Activated naive CD4-positive, alpha-beta T cell treated with anti-CD3 and anti-CD28 coated beads for 36 hours (primary cell): ENCODE data around the gene DMGDH. TPM values are rescaled to one million over a fixed set of nuclear protein-coding genes. Genes with fewer than 3 reads are reported as not detected.

ENCODE experiments used
- CTCF ChIA-PET: fragments of 350-600 bp; sonication (Branson Sonifier 250); formaldehyde crosslinking; loops from one replicate; lab custom pipeline; 2021; ENCODE audit warnings: antibody characterized with exemption; lab: Charles Lee
- DNase-seq: peaks from one replicate; pipeline ENCODE4 v3.0.0-alpha.2; 2020
- H3K27ac Mint-ChIP-seq: one replicate; pipeline ENCODE4 v1.8.0; 2021; ENCODE audit warnings: mild to moderate bottlenecking, mixed read lengths
- H3K27me3 Mint-ChIP-seq: one replicate; pipeline ENCODE4 v1.8.0; 2021; ENCODE audit warnings: low read depth, mixed read lengths
- H3K36me3 Mint-ChIP-seq: one replicate; pipeline ENCODE4 v1.8.0; 2021; ENCODE audit warnings: low read depth, mixed read lengths
- H3K4me1 Mint-ChIP-seq: one replicate; pipeline ENCODE4 v1.8.0; 2021; ENCODE audit warnings: low read depth, mixed read lengths
- H3K4me3 Mint-ChIP-seq: one replicate; pipeline ENCODE4 v1.8.0; 2021; ENCODE audit warnings: mild to moderate bottlenecking, moderate library complexity, mixed read lengths
- H3K9me3 Mint-ChIP-seq: one replicate; pipeline ENCODE4 v1.8.0; 2021; ENCODE audit warnings: mixed read lengths
- intact Hi-C: fragments of 100-400 bp; cut with micrococcal nuclease; formaldehyde crosslinking; loops from one replicate; pipeline ENCODE4 v1.15.1; 2023
- total RNA-seq, 2 experiments: library from RNA; stranded (reverse); gene quantifications; one replicate each; pipeline ENCODE4 v1.2.3, GENCODE V29; 2021

The DMGDH gene
- total RNA-seq, 2 experiments from 2014 or later = 0.93 to 1.1 TPM

DNA sequence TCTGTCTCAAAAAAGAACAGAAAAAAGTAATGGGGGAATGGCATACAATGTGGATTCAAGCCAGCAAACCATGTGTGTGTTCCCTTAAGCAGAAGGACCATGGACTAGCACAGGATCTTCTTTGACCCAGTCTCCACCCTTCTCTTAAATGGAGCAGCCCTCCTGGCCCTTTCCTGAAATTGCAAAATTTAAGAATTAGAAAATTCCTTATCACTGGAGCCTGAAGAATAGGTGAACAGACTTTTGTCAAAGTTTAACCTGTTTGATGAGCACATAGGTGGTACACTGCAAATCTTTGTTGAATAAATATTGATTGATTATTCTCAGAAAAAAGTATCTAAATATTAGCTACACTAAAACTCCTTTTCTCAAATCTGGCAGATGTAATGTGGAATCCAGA lies 12.6 kb downstream of the DMGDH start:
- no peak for DNase-seq
- intact Hi-C loops = no loop called here
- Mint-ChIP-seq H3K36me3 (no peaks in the 10 kb centered on the region), H3K27ac (no peak overlapping the region), H3K9me3 (no peaks in the 10 kb centered on the region), H3K4me1 (peaks cover 2% of the 10 kb centered on the region), H3K4me3 (no peak overlapping the region), H3K27me3 (peaks cover 5% of the 10 kb centered on the region)
- CTCF ChIA-PET = no interaction called here

DNA sequence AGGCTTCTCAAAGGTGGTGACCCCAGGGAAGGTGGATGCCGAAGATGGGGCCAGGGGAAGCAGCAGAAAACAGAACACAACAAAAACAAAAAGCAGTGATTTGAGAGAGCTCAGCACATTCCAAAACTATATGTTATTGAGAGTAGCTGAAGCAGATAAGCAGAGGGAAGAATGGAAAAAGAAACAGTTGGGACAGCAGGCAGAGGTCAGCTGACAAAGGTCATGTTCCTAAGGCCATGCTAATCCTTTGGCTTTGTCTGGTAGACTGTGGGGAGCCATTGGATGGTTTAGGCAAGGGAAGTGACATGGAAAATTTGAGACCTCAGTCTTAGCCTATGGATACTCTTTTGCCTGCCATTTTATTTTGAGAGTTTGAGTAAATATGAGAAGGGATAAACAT lies 14.5 kb downstream of the DMGDH start:
- intact Hi-C loops = no loop called here
- DNase-seq = no peak
- no peak overlapping the region for H3K27ac Mint-ChIP-seq
- CTCF ChIA-PET = no interaction called here
- no peak overlapping the region for H3K4me3 Mint-ChIP-seq
- peaks cover 2% of the 10 kb centered on the region for H3K4me1 Mint-ChIP-seq
- H3K9me3 Mint-ChIP-seq = no peaks in the 10 kb centered on the region
- peaks cover 5% of the 10 kb centered on the region for H3K27me3 Mint-ChIP-seq
- H3K36me3 Mint-ChIP-seq = no peaks in the 10 kb centered on the region

DNA sequence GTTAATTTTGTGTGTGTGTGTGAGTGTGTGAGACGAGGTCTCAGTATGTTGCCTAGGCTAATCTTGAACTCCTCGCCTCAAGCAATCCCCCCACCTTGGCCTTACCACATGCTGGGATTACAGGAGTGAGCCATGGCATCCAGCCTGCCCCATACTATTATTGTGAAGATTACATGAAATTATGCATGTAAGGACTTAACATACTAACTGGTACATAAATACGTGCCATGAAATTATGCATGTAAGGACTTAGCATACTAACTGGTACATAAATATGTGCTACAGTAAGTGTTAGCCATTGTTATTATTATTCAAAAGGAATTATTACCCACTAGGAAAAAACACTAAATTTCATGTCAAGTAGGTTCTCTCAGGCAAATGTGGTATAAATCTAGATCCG lies 16.2 kb downstream of the DMGDH start:
- Mint-ChIP-seq H3K9me3 (no peaks in the 10 kb centered on the region), H3K27ac (no peak overlapping the region), H3K4me1 (peaks cover under 1% of the 10 kb centered on the region), H3K4me3 (no peak overlapping the region), H3K36me3 (no peaks in the 10 kb centered on the region), H3K27me3 (peaks cover 2% of the 10 kb centered on the region)
- CTCF ChIA-PET = no interaction called here
- no peak for DNase-seq
- intact Hi-C loops = no loop called here

DNA sequence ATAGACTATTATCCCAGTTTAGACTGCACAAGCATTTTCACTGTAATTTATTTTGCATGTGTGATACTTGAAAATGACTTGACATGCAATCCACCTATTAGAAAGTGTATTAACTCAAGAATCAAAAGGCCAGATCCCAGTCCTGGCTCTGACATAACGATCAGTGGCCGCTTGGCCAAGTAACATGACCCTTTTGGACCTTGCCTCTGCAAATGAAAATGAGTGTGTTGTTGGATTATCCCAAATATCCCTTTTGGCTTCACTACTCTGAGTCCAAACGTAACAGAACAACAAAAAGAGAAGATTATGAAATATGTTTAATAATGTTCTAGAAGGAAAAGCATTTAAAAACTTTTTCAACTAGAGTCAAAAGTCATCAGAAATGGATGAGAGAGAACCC lies 19.0 kb downstream of the DMGDH start:
- peaks cover 5% of the 10 kb centered on the region for H3K27me3 Mint-ChIP-seq
- no peak overlapping the region for H3K4me3 Mint-ChIP-seq
- H3K36me3 Mint-ChIP-seq = no peaks in the 10 kb centered on the region
- no peak overlapping the region for H3K27ac Mint-ChIP-seq
- CTCF ChIA-PET = no interaction called here
- no peaks in the 10 kb centered on the region for H3K9me3 Mint-ChIP-seq
- no peaks in the 10 kb centered on the region for H3K4me1 Mint-ChIP-seq
- no peak for DNase-seq
- intact Hi-C loops = no loop called here

DNA sequence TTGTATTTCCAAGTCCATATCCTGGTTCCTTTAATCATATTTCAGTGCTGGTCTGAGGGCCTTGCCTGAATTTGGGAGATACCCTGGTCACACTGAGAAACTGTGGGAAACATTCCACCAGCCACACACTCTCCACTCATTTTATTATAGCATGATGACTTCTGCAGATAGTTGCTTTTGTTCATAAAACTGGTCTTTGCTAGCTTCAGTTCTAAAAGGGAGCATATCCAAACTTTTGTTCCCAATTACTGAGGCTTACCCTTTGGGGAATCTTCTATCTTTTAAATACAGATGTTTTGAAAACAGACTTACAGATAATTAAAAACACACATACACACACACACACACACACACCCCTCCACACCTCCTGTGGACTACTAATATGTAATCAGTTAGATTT lies 21.0 kb downstream of the DMGDH start:
- no peak for DNase-seq
- Mint-ChIP-seq H3K4me3 (no peak overlapping the region), H3K9me3 (no peaks in the 10 kb centered on the region), H3K4me1 (no peaks in the 10 kb centered on the region), H3K36me3 (no peaks in the 10 kb centered on the region), H3K27me3 (peaks cover 3% of the 10 kb centered on the region), H3K27ac (no peak overlapping the region)
- intact Hi-C loops = no loop called here
- CTCF ChIA-PET = interaction anchor here (1.1 kb wide), 1 partner anchor 29 kb away, joined by 3 read pairs; no protein-coding TSS in a partner anchor

DNA sequence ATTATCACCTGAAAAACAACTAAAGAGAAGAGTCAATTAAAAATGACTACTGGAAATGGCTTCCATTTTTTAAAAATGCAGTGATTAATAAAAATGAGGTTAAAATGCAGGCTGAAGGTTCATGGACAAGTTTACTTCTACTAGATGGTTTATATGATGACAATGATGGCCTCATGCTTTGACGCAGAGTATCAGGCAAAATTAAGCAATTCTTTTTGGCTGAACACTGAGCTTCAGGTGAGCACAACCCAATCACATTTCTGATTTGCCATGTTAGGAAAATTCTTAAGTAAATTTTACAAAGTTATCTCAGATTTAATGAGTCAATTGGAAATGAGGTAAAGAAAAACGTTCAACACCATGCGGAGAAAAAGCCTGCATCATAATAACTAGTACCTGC lies 22.3 kb downstream of the DMGDH start:
- intact Hi-C loops = no loop called here
- H3K4me3 Mint-ChIP-seq = no peak overlapping the region
- no peaks in the 10 kb centered on the region for H3K36me3 Mint-ChIP-seq
- no peaks in the 10 kb centered on the region for H3K4me1 Mint-ChIP-seq
- DNase-seq = no peak
- peaks cover 3% of the 10 kb centered on the region for H3K27me3 Mint-ChIP-seq
- CTCF ChIA-PET = interaction anchor here (0.8 to 1.0 kb wide), 2 partner anchors 22 to 56 kb away, joined by 3 to 4 read pairs; no protein-coding TSS in a partner anchor
- H3K9me3 Mint-ChIP-seq = no peaks in the 10 kb centered on the region
- no peak overlapping the region for H3K27ac Mint-ChIP-seq

DNA sequence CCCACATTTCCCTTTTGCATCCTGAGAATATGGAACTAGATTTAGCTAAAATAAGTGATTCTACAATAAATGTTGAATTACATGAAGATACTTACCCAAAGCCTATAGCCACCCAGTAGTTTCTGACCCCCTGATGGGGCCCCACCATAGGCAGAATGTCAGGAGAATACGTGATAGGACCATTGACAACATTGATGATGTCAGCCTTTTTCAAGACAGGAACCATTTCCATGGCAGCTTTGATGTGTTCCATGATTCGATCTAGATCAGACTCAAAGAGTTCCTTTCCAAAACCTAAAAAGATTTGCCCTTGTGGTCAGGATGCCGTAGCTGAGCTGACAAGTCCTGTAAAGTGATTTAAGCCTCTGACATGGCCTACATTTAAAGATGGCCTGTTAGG lies 27.3 kb downstream of the DMGDH start:
- intact Hi-C loops = no loop called here
- H3K4me3 Mint-ChIP-seq = no peak overlapping the region
- no peak for DNase-seq
- no peaks in the 10 kb centered on the region for H3K9me3 Mint-ChIP-seq
- H3K27me3 Mint-ChIP-seq = peaks cover 3% of the 10 kb centered on the region
- CTCF ChIA-PET = interaction anchor here (0.8 to 1.4 kb wide), 2 partner anchors 15 to 22 kb away, joined by 3 read pairs; no protein-coding TSS in a partner anchor
- H3K36me3 Mint-ChIP-seq = no peaks in the 10 kb centered on the region
- H3K27ac Mint-ChIP-seq = no peak overlapping the region
- no peaks in the 10 kb centered on the region for H3K4me1 Mint-ChIP-seq

DNA sequence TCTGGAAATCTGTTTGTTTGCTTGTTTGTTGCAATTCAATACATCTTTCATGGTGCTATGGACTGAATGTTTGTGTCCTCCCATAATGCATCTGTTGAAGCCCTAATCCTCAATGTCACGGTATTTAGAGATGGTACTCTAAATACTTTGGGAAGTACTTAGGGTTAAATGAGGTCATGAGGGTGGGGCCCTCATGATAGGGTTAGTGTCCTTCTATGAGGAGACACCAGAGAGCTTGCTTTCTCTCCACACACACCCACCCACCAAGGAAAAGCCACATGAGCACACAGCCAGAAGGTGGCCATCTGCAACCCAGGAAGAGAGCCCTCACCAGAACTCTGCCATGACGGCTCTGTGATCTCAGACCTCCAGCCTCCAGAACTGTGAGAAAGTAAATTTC lies 32.7 kb downstream of the DMGDH start:
- no peak overlapping the region for H3K27ac Mint-ChIP-seq
- H3K4me1 Mint-ChIP-seq = no peaks in the 10 kb centered on the region
- DNase-seq = no peak
- H3K9me3 Mint-ChIP-seq = peaks cover 4% of the 10 kb centered on the region
- CTCF ChIA-PET = interaction anchor here (1.9 kb wide), 1 partner anchor 16 kb away, joined by 5 read pairs; no protein-coding TSS in a partner anchor
- intact Hi-C loops = no loop called here
- no peak overlapping the region for H3K4me3 Mint-ChIP-seq
- no peaks in the 10 kb centered on the region for H3K36me3 Mint-ChIP-seq
- H3K27me3 Mint-ChIP-seq = peaks cover 3% of the 10 kb centered on the region

DNA sequence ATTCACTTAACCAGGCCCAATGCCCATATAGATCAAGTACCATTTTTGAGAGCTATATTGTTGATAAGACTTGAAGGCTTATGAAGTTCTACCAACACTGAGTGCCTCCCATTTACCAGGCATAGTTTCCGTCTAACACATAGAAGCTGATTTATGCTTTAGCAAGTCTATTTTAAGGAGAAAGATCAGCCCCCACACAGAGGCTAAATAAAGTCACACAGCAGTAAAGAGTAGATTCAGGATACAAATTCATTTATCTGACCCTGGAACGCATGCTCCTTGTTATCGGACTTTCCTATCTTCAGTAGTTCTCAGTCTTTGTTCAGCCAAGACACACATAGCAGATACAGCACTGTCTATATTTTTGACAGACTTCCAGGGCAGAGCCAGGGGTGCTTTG lies 34.2 kb downstream of the DMGDH start:
- Mint-ChIP-seq H3K9me3 (peaks cover 4% of the 10 kb centered on the region), H3K27ac (no peak overlapping the region), H3K4me1 (no peaks in the 10 kb centered on the region), H3K27me3 (peaks cover 3% of the 10 kb centered on the region), H3K36me3 (no peaks in the 10 kb centered on the region), H3K4me3 (no peak overlapping the region)
- no peak for DNase-seq
- intact Hi-C loops = no loop called here
- CTCF ChIA-PET = interaction anchor here (1.0 to 2.0 kb wide), 3 partner anchors 10 to 14 kb away, joined by 3 to 11 read pairs (median 5); no protein-coding TSS in a partner anchor

DNA sequence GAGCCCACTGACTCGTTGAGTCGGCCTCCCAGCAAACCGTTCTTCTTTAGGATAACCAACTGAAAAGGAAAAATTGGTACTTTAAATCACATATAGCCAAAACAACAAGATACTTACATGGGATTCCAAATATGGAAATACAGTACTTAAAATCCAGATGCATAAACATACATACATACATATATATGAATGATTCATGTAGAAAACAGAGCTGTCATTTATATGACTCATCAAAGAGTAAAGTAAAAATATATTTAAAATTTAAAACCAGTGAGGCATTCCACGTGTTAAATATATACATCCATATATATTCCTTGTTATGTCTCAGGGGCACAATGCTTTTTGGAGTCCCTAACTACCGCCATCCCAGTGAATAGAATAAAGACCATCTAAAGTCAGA lies 36.7 kb downstream of the DMGDH start:
- CTCF ChIA-PET = interaction anchor here (1.5 kb wide), 1 partner anchor 11 kb away, joined by 5 read pairs; no protein-coding TSS in a partner anchor

DNA sequence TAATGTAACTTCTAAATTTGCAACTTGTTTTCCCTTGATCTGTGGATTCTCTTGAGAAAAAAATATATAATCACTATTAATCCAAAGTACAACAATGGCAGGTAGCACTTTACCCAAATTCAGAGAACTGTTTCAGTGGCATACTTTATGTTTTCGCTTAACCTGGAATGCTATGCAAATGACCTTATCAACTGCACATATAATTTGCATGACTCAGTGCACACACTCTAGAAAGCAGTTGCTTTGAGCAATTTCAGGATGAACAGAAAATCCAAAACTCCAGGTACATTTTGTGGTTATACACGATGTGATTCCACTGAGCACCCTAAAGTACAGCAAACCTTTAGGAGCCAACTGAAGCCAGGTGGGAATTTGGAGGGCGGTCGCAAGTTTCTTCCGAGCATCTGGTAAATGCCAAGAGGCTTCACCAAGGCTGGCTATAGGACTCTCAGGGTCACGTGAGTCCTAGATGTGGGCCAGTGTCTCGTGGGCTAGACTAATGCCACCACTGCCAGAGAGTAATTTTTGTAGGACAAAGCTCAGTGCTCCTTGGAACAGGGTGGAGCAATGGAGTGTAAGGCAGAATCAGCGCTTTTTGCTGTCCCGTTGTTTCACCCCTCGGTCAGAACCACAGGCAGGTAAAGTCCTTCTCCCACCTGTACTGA lies 37.3 kb downstream of the DMGDH start:
- no peak for DNase-seq
- Mint-ChIP-seq H3K4me3 (no peak overlapping the region), H3K36me3 (no peaks in the 10 kb centered on the region), H3K9me3 (peaks cover 4% of the 10 kb centered on the region), H3K27me3 (no peaks in the 10 kb centered on the region), H3K4me1 (no peaks in the 10 kb centered on the region), H3K27ac (no peak overlapping the region)
- CTCF ChIA-PET = no interaction called here
- intact Hi-C loops = no loop called here

More for the DNA sequence above, 36.7 kb downstream of the DMGDH start:
- Mint-ChIP-seq H3K4me3 (no peak overlapping the region), H3K4me1 (no peaks in the 10 kb centered on the region), H3K27me3 (no peaks in the 10 kb centered on the region), H3K9me3 (peaks cover 4% of the 10 kb centered on the region), H3K27ac (no peak overlapping the region), H3K36me3 (no peaks in the 10 kb centered on the region)
- DNase-seq = no peak
- intact Hi-C loops = no loop called here

DNA sequence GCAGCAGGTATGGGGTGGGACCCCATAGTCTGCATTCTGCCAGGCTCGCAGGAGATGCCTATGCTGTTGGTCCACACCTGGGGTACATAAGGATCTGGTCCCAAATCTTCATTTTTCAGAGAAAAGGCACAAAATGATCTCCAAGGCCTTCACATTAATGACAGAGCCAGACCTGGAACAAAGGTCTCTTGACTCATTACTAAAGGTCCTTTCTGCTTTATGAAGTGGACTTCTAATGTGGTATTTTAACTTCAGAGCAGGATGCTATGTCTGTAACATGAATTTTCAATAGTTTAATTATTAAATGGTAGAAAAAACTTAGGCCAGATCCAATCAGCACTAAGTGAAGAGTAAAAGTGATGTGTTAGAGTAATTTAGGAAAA lies 38.0 kb downstream of the DMGDH start:
- no peak overlapping the region for H3K27ac Mint-ChIP-seq
- intact Hi-C loops = no loop called here
- CTCF ChIA-PET = no interaction called here

More for the DNA sequence above, 38.0 kb downstream of the DMGDH start:
- Mint-ChIP-seq H3K27me3 (peaks cover 3% of the 10 kb centered on the region), H3K4me3 (no peak overlapping the region), H3K36me3 (no peaks in the 10 kb centered on the region), H3K9me3 (no peaks in the 10 kb centered on the region), H3K4me1 (no peaks in the 10 kb centered on the region)
- no peak for DNase-seq
